OCI-M2 (cell line): ENCODE results near the gene AHCYL2.
A peak's percentile ranks its signal among the peaks of the same experiment; 100 is the strongest.
"Not testable (repeated sequence)": the region's sequence is repeated elsewhere in the genome, so short reads cannot be mapped to it uniquely, and the experiment has no call there.

Source experiments
- DNase-seq: peaks from one replicate; lab custom pipeline; 2025; ENCODE audit not compliant: unreplicated experiment; lab: John Stamatoyannopoulos, UW

AHCYL2 gene

DNA sequence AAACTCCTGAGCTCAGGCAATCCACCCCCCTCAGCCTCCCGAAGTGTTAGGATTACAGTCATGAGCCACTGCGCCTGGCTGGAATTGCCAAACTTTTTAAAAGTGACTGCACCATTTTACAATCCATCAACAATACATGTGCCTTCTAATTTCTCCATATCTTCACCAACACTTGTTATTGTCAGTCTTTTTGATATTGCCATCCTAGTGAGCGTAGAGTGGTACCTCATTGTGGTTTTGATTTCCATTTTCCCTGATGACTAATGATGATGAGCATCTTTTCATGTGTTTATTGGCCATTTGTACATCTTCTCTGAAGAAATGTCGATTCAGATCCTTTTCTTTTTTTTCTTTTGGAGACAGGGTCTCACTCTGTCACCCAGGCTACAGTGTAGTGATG is 187.7 kb downstream of the AHCYL2 start:
- DNase-seq: no peak

DNA sequence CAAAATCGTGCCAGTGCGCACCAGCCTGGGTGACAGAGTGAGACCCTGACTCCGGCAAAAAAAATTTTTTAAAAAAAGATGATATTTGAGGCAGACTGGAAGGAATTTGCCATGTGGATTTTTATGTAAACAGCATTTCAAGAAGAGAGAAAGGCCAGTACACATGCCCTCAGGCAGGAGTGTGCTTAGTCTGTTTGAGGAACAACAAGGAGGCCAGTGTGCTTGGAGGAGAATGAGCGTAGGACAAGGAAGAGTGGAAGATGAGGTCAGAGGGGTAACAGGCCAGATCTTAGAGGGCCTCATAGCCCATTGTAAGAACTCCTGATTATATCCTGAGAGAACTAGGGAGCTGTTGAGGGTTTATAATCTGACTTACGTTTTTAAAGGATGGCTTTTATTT is 192.2 kb downstream of the AHCYL2 start:
- no peak for DNase-seq

DNA sequence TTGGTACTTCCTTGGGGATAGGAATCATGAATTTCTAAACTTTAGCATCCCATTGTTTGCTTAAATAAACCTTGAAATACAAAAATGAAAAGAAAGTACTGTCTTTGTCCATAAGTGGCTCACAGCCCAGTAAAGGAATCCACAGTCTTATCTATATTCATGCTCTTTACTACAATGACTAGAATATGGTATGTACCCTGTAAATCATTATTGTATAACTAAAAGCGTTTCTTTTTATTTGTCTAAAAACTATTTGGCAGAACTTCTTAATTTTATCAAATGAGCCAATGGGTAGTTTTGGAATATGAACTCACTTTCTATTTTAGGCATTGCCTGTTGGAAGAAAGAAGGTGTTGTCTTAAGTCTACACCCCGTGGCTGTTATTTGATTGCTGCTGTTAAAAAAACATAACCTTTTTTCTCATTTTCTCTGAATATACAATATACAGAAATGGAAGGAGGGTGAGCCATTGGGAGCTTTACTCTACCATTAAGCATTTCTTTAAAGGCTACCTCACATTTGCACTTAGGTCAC is 197.0 kb downstream of the AHCYL2 start:
- no peak for DNase-seq

DNA sequence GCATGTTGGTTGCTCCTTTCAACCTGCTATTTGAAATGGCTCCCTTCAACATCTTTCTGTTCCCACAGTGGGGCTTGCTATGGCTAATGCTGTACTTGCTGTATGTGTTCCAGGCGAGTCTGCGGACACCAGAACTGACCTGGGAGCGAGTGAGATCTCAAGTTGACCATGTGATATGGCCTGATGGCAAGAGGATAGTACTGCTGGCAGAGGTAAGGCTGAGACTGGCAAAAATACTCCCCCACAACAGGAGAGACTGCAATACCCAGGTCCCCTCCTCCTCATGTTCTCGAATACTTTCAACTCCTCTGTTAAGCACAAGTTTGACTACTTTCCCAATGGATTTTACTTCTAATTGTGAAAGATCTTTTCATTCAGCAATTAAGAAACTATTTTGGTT is 197.9 kb downstream of the AHCYL2 start:
- DNase-seq: no peak

DNA sequence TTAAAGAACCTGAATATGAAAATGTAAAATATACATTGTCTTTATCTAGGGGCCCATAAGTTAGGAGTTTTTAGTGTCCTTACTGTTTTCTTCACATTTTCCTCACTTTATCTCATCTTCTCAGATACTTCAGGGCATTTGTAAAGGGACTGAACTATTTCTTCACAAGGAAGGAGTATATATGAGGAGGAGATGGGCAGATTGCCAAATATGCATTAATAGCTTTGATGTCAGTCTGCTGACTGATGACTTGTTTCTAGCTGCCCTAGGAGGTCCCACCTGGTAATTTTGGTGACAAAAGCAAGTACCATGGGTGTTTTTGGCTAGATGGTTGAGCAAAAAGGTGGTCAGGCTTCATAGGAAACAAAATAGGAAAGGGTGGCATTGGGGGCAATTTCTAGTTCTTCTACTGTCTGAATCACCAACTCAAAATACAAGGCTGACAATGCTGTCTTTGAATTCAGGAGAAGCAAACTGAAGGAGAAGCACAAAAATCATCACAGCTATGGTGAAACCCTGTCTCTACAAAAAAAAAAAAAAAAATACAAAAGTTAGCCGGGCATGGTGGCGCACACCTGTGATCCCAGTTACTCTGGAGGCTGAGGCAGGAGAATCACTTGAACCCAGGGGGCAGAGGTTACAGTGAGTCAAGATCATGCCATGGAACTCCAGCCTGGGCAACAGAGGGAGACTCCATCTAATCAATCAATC is 199.0 kb downstream of the AHCYL2 start:
- DNase-seq: no peak

DNA sequence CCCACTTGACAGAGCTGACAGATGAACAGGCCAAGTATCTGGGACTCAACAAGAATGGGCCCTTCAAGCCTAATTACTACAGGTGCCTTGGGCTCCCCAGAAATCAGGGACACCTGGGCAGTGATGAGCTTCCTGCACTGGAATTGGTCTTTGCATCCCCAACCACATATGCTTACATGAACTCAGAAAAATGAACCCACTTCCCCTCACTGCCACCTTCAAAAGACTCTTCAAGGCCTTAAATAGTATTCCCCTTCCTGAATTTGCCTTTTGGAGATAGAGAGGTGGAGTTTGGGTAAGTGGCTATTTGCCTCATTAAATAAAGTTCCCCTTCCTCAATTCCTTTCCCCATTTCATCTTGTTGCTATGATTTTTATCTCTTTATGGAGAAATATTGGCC is 201.7 kb downstream of the AHCYL2 start:
- no peak for DNase-seq

DNA sequence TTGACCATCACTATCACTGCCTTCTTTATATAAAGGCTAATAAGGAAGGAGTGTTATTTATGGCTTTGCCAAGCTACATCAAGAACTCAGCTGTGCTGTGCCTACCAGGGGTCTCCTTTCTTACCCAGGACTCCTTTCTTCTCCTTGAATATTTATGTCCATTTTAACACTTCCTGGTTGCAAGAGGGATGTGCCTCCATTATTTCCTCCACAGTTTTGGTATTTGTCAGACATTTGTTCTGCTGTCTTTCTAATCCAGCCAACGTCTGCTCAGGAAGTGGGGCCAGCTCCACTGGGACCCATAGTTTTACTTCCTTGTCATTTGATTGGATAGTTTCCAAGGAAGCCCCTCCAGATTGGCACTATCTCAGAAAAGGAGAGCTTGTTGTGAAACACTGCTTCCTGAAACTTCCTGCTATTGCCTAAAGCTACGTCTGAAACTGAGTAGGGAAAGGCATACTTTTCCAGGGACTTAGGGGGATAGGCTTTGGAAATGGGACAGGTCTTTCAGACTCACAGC is 202.8 kb downstream of the AHCYL2 start:
- no peak for DNase-seq

DNA sequence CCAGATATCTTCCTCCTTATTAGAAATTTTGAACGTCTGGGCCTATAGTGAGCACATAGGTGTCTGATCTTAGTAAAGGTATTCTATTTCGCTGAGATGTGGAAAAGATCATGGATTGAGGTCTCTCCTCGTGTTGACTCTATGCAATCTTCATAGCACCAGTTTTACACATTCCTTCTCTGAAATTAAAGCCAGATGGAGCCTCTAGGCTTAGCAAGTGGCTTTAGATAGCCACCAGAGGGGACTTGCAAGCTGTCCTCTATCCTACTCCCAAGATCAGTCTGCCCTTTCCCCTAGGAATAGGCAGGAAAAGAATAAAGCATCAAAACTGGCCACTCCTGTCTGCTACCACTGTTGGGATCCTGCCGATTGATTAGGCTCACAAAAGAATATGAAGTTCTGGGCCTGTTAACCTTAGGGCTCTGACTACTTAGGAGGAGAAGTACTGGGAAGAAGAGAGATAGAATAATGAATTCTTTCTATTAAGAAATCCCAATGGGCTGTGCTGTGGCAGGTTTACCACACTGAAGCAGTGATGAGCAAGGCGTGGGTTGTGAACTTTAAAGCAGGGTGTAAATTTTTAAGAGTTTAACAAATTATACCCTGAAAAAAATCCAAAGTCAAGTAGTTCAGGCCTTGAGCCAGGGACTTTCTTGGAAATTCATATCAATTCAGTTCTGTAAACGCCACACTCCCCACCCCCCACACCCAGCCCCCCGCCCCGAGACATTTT is 207.2 kb downstream of the AHCYL2 start:
- no peak for DNase-seq

DNA sequence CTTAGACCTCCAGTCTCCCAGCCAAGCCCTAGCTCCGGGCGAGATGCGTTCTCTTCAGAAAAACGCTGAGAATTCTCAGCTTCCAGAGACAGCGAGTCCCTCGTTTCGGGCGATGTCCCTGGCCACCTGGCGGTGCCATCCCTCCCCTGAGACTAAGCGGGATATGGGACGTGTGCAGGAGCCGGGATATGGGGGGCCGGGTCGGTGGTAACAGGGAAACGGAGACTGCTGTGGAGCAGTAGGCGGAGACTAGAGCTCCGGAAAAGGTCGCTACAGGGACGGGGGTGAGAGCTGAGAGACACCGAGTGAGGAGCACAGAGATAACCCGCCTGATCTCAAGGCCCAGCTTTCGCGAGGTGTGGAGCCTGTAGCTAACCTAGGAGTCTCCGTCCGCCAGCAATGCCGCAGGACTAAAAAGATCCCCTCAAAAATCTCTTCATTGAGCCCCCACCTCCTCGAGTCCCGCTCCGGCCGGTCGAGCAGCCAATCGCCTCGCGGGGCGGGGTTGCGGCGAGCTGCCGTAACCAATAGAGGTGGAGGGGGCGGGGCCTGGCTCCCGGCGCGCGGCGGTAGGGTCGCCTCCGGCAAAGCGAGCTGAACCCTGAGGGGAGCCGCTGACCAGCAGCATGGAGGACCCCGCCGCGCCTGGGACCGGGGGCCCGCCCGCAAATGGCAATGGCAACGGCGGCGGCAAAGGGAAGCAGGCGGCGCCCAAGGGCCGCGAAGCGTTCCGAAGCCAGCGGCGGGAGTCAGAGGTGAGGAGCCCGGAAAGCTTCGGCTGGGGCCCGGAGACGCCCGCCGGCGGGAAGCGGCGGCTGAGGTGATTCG is 209.2 kb downstream of the AHCYL2 start, which contains the start of gene STRIP2:
Gene STRIP2 (plus strand): TSS at position 586 of the 828 bp plus-strand sequence. CDS start 41 bp downstream, at position 627.
- DNase-seq: peak; percentile 92

DNA sequence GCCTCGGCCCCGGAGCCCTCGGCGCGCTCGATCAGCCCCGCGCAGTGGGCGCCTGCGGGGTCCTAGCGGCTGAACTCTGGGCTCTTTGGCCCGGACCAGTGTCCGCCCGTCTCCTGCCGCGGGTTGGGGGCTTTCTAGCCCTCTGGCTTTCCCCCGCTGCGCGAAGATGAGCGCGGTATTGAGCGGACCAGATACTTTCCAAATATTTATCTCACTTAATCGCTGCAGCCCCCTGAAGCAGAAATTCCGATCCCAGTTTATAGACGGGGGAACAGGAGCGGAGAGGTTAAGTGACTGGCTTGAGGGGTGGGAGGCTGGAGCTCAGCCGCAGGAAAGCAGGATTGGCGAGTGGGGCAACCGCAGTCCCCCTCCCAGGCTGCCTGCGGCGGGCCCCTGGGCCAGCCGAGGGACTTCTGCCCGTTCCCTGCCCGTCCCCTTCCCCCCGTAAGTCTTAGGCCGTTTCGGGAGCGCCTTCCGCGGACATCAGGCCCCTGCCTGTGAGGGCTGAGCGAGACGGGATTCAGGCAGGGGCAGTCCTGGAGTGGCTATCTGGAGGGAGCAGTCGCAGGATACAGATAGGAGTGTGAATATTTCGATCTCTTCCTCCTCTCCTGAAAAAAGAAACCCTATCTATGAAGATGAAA is 210.0 kb downstream of the AHCYL2 start:
- DNase-seq: peak; percentile 40

DNA sequence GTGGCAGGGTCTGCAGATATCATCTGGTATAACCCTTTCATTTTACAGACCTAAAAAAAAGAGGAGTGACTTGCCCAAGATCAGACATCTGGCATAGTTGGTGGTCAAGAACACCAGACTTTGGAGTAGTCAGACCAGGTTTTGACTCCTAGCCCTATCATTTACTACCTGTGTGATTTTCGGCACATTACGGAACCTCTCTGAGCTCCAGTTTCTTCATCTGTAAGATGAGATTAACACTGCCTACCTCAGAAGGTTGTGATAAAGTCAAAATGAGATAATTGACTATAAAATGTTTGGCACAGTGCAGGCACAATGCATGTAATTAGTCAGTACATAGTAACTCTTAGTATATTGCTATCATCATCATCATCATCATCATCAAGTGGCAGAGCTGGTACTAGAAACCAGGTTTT is 210.6 kb downstream of the AHCYL2 start:
- DNase-seq: no peak

DNA sequence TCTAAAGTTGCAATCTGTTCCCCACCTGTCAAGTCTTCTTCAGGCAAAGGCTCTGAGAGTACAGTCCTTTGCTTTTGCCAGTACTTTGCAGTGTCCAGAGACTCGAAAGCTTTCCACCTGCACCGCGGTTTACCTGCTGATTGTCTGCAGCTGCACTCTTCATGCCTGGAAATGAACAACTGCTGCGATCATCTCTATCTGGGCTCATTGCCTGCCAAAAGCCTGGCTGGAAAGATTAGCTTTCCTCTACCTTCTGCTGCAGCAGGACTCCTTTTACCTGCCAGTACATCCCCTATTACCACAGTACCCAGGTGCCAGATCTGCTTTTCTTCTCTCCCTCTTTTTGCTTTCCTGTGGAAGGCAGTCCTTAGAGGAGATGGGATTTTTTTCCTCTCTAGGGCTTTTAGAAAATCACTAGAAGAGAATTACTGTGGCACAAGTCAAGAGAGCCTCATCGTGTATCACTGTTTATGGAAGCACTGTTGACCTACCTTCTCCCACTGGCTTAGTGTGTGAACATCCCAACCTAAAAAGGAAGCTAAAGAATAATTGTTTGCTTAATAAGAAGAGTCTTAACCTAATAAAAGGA is 211.6 kb downstream of the AHCYL2 start:
- no peak for DNase-seq

DNA sequence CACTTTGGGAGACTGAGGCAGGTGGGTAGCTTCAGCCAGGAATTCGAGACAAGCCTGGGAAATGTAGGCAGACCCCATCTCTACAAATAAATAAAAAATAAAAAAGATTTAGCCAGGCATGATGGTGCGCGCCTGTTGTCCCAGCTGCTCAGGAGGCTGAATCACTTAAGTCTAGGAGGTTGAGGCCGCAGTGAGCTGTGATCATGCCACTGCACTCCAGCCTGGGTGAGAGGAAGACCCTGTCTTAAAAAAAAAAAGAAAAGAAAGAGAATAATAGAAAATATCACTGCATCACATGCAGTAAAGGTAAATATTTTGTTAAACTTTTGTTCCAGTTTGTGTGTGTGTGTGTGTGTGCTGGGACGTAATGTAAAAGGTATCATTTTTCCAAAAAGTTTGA is 212.4 kb downstream of the AHCYL2 start:
- no peak for DNase-seq

DNA sequence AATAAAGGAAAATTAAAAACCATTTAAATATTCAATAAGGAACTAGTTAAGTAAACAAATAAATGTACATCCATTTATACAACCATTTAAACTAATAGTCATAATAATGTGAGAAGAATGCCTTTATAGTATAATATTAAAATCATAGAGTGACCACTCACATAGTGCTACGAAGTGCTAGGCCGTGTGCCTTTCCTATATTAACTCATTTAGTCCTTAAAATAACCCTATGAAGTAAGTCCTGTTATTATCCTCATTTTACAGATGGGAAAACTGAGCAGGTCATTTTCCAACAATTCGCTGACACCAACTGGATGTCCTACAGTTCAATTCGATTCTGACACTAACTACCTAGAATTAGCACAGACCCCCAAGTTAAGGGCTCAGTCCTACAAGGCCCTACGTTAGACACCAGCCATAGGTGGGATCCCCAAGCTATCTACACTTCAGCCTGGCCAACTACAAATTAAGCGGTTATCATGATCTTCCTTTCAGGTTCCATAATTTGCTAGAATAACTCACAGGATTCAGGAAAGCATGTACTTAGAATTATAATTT is 213.5 kb downstream of the AHCYL2 start:
- no peak for DNase-seq

DNA sequence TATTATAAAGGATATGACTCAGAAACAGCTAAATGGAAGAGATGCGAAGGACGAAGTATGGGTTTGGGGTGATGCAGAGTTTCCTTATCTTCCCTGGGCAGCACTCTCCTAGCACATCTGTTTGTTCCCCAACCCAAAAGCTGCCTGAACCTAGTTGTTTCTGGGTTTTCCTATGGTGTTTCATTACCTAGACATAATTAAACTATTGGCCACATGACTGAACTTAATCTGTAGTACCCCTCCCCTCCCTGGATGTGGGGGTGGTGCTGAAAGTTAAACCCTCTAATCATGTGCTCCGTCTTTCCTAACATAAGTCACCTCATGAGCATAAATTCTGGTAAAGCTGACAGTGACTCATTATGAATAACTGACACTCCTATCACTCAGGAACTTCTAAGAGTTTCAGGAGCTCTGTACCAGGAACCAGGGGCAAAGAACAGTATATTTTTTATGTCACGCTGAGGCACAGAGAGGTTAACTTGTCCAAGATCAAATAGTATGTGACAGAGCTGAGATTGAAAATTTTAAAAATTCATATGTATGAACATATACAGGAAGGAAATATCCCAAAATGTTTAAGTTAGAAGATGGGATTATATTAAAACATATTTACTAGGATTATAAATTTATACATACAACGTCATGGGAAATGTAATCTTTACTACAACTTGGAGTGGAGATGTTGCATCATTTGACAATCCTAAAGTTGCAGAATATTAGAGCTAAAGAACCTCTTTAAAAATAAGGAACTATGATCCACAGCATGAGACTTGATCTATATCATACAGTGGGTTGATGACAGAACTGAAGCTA is 214.2 kb downstream of the AHCYL2 start:
- peak; percentile 90 for DNase-seq

DNA sequence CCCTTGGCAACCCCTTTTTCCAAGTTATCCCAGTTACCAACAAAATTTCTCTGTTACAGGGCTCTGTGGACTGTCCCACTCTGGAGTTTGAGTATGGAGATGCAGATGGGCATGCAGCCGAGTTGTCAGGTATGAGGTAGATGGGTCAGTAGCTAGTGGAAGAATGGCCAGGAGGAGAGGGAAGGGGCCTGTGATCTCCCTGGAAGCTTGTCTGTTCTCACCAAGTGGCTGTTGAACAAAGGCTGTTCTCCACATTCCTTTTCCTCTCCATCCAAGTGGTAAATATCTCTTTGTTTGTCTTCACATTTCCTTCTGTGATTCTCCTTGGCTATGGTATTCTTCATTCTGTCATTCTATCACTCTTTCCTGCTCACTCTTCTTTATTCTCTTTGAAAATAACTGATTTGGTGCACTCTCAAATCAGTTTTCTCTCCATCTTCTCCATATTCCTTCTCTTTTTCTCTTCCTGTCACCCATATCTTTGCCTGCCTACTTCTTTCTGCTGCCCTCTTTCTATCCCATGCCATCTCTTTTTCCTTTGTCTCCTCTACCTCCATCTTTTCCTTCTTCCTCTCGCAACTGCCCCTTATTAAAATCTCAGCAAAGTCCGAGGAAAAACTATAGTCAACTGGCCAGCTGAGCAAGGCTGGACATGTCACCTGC is 215.3 kb downstream of the AHCYL2 start:
- no peak for DNase-seq

DNA sequence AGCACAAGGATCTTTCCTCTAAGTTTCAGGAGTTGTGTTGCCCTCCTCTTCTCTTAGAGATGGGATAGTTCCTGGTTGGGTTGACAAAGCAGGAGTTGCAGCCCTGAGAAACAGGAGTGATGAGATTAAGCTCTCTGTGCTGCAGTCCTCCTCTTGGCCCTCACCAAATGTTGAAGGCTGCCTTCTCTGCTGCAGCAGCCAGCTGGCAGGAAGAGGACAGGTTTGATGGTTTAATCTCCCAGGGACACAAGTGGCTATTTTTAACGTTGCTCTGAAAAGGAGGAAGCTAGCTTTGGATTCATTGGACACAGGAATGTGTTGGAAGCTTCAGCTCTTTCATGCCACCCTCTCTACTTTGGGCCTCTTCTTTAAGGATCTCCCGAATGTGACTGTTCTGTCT is 218.8 kb downstream of the AHCYL2 start:
- no peak for DNase-seq

DNA sequence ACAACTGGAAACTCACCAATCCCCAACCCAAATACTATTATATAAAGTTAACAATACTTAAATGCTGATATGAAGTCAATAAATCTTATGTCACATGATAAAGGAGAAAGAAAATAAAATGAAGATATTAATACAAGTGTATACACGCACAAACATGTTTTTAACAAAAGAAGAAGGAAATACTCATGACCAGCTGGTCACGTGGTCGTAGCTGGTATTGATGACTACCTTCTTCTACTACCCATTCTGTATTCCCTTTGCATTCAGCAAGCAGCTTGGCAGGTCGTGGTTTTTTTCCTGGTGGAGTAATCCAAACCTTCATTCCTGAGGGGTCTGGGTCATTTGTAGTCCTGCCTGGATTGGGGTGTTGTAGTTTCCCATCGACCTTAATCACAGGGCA is 219.9 kb downstream of the AHCYL2 start:
- DNase-seq: not testable (repeated sequence)

DNA sequence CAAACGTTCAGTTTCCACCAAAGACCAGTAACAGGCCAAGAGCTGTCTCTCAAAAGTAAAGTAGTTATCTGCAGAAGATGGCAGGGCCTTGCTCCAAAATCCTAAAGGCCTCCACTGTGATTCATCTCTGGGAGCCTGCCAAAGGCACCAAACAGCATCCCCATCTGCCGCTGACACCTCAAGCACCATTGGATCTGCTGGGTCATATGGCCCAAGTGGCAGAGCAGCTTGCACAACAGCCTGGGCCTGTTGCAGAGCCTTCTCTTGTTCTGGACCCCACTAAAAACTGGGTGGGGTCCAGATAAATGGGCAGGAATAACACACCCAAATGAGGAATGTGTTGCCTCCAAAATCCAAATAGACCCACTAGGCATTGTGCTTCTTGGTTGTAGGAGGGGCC is 222.1 kb downstream of the AHCYL2 start:
- DNase-seq: not testable (repeated sequence)
